HL-60 (cell line): ENCODE results near the gene ZIC5.

Experiments
- DNase-seq, 2 experiments: peaks; one replicate each; pipeline ENCODE4 v3.0.0-alpha.2; 2010 to 2020; ENCODE audit warnings: low read depth in 1 of 2, low spot score in 1 of 2
- H3K27ac ChIP-seq: fragments of 250-450 bp; sonication (Bioruptor Pico); replicated peaks from 2 replicates; pipeline ENCODE4 v1.5.1; 2020; ENCODE audit warnings: mild to moderate bottlenecking, moderate library complexity
- H3K27me3 ChIP-seq: fragments of 250-450 bp; sonication (Bioruptor Pico); 2 replicates; pipeline ENCODE4 v1.5.1; 2021; ENCODE audit warnings: mild to moderate bottlenecking, moderate library complexity; ENCODE audit not compliant: insufficient read depth, poor library complexity, severe bottlenecking
- H3K4me3 ChIP-seq: replicated peaks from 2 replicates; pipeline ENCODE4 v1.5.1; 2011; ENCODE audit warnings: mild to moderate bottlenecking, control low read depth, low read length; ENCODE audit not compliant: insufficient read depth
- CTCF ChIP-seq: IDR thresholded peaks from one replicate; pipeline ENCODE4 v1.5.1; 2011; ENCODE audit warnings: low read length, control low read depth, inconsistent platforms; ENCODE audit not compliant: insufficient read depth
- GABPA ChIP-seq: IDR thresholded peaks from 2 replicates; pipeline ENCODE4 v1.6.1; 2012; ENCODE audit warnings: low read depth
- POLR2AphosphoS5 ChIP-seq: IDR thresholded peaks from 2 replicates; pipeline ENCODE4 v1.6.1; 2012; ENCODE audit warnings: low read depth
- REST ChIP-seq: IDR thresholded peaks from 2 replicates; pipeline ENCODE4 v1.6.1; 2012; ENCODE audit warnings: low read depth; ENCODE audit not compliant: insufficient replicate concordance
- SPI1 ChIP-seq: IDR thresholded peaks from 2 replicates; pipeline ENCODE4 v1.6.1; 2012; ENCODE audit warnings: low read depth, mild to moderate bottlenecking, borderline replicate concordance

ZIC5 gene

GRCh38 chr13:99967498-99967868 is 4.1 kb downstream of the ZIC5 start:
- H3K27ac ChIP-seq = no peak overlapping the region
- H3K4me3 ChIP-seq = no peak overlapping the region
- TF ChIP-seq SPI1 (no peak), CTCF (no peak), GABPA (no peak), POLR2AphosphoS5 (no peak), REST (no peak)
- DNase-seq = no peak
- peaks cover 75% of the 10 kb centered on the region for H3K27me3 ChIP-seq

- DNase-seq = no peak
- H3K27ac ChIP-seq = no peak overlapping the region
- TF ChIP-seq REST = no peak
- no peak for TF ChIP-seq SPI1
- TF ChIP-seq GABPA = no peak
- H3K27me3 ChIP-seq = peaks cover 75% of the 10 kb centered on the region
- H3K4me3 ChIP-seq = no peak overlapping the region
Measured at GRCh38 chr13:99966064-99966805, 5.3 kb downstream of the ZIC5 start.

DNA sequence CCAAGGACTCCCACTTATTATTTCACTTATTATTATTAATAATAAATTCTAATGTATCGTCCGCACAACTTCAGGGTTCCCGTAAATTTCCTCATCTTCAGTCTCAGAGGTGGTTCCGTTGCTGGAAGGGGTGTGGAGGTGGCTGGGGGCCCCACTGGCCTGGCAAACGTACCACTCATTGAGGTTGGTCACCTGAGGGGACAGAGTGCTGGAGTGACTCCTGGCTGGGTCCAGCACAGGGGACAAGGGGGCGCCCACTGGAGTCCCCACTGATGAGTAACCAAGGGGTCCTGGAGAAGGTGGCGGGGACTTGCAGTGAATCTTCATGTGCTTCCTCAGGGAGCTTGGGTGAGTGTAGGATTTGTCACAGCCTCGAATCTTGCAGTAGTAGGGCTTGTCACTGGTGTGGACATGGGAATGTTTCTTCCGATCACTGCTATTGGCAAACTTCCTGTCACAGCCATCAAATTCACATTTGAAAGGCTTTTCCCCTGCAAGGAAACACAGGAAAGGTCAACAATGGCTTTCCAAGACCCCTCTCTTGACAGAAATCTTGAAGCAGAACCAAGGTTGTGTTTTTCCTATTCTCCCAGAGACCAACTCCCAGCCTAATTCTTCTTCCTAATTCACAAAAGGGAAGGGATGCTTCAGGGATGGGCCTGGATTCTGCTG is 6.1 kb downstream of the ZIC5 start:
- DNase-seq = no peak
- Histone ChIP-seq H3K27me3 (peaks cover 82% of the 10 kb centered on the region), H3K27ac (no peak overlapping the region), H3K4me3 (no peak overlapping the region)
- TF ChIP-seq GABPA (no peak), REST (no peak), SPI1 (no peak), POLR2AphosphoS5 (no peak), CTCF (no peak)
